ENCODE data around the gene C12orf76. TPM values are rescaled to one million over a fixed set of nuclear protein-coding genes. Genes with fewer than 3 reads are reported as not detected.

Gene C12orf76
- polyA plus RNA-seq, 1 donor (not counting 4 experiments of a cell fraction or from before 2014, with no cell fraction given), result 7.3 TPM

GRCh38 chr12:109995686-109996482, 52.4 kb downstream of the C12orf76 start, which contains the start of gene GIT2:
Gene GIT2, minus strand, starts transcription at chr12:109996368. Its CDS starts 144 bp downstream, at chr12:109996224.
- Histone ChIP-seq H3K4me3 (ENCODE audit: control insufficient read depth in 2 of 3, extremely low read depth in 1 of 3, insufficient read depth in 2 of 3, low read depth in 1 of 3, low read length in 3 of 3) (peak within 1 kb of the TSS; percentile 96 to 99 (median 97)), H3K36me3 (ENCODE audit: control insufficient read depth in 2 of 2, extremely low read depth in 1 of 2, insufficient read depth in 2 of 2, low read length in 2 of 2) (peaks cover 2 to 5% of the 10 kb centered on the region in 2 experiments), H3K79me2 (ENCODE audit: control insufficient read depth, insufficient read depth, low read length) (peaks cover 59% of the 10 kb centered on the region), H3K27ac (ENCODE audit: control insufficient read depth, insufficient read depth, low read length) (peak within 1 kb of the TSS; percentile 69), H3K4me2 (ENCODE audit: control insufficient read depth, extremely low read depth, insufficient read depth, low read depth, low read length) (peak within 1 kb of the TSS; percentile 99), H3K9me1 (ENCODE audit: control insufficient read depth, extremely low read depth, insufficient read depth, low read length) (no peaks in the 10 kb centered on the region), H4K20me1 (ENCODE audit: control insufficient read depth, extremely low read depth, insufficient read depth, low read length) (no peaks in the 10 kb centered on the region), H3K4me1 (ENCODE audit: control insufficient read depth, extremely low read depth, insufficient read depth, low read length) (peaks cover 23% of the 10 kb centered on the region), H3K9me3 (ENCODE audit: control insufficient read depth, low read depth, low read length) (no peaks in the 10 kb centered on the region), H3K27me3 (ENCODE audit: control insufficient read depth, extremely low read depth, insufficient read depth, low read length) (no peaks in the 10 kb centered on the region), H2AFZ (ENCODE audit: control insufficient read depth, low read length) (peak within 1 kb of the TSS; percentile 99), H3K9ac (ENCODE audit: control insufficient read depth, extremely low read depth, insufficient read depth, low read length) (peak within 1 kb of the TSS; percentile 80)
- TF ChIP-seq CTCF (optimal IDR thresholded peaks at IDR 0.05 in 1 of 3, IDR thresholded peaks at IDR 0.05 in 1 of 3, conservative IDR thresholded peaks at IDR 0.05 in 1 of 3; ENCODE audit: extremely low read depth in 1 of 3, insufficient read depth in 2 of 3, low read length in 3 of 3), result no peak
- no peak for TF ChIP-seq EZH2 (IDR thresholded peaks at IDR 0.05; ENCODE audit: low read length)
- dilution Hi-C loops (cut with MboI; ENCODE audit: extremely low pct_ligation_motif_present, low sequenced_read_pairs), result no loop called here
- FAIRE-seq, result peak; percentile 23
- DNase-seq (ENCODE audit: low read depth, low spot score), result peak; percentile 46

- no peaks in the 10 kb centered on the region for H3K9me3 ChIP-seq (ENCODE audit: control insufficient read depth, low read depth, low read length)
- FAIRE-seq (no peak), DNase-seq (ENCODE audit: low read depth, low spot score) (no peak)
- peak overlapping the region; percentile 99 for H2AFZ ChIP-seq (ENCODE audit: control insufficient read depth, low read length)
- H3K9ac ChIP-seq (ENCODE audit: control insufficient read depth, extremely low read depth, insufficient read depth, low read length), result peak overlapping the region; percentile 80
- no peaks in the 10 kb centered on the region for H3K9me1 ChIP-seq (ENCODE audit: control insufficient read depth, extremely low read depth, insufficient read depth, low read length)
- H3K4me1 ChIP-seq (ENCODE audit: control insufficient read depth, extremely low read depth, insufficient read depth, low read length), result peaks cover 22% of the 10 kb centered on the region
- H3K79me2 ChIP-seq (ENCODE audit: control insufficient read depth, insufficient read depth, low read length), result peaks cover 56% of the 10 kb centered on the region
- peak overlapping the region; percentile 99 for H3K4me2 ChIP-seq (ENCODE audit: control insufficient read depth, extremely low read depth, insufficient read depth, low read depth, low read length)
- H3K27ac ChIP-seq (ENCODE audit: control insufficient read depth, insufficient read depth, low read length), result peak overlapping the region; percentile 54
- dilution Hi-C loops (cut with MboI; ENCODE audit: extremely low pct_ligation_motif_present, low sequenced_read_pairs), result no loop called here
- H3K36me3 ChIP-seq (ENCODE audit: control insufficient read depth in 2 of 2, extremely low read depth in 1 of 2, insufficient read depth in 2 of 2, low read length in 2 of 2), result peaks cover 4 to 5% of the 10 kb centered on the region in 2 experiments
- no peaks in the 10 kb centered on the region for H4K20me1 ChIP-seq (ENCODE audit: control insufficient read depth, extremely low read depth, insufficient read depth, low read length)
- peak overlapping the region; percentile 96 to 99 (median 97) for H3K4me3 ChIP-seq (ENCODE audit: control insufficient read depth in 2 of 3, extremely low read depth in 1 of 3, insufficient read depth in 2 of 3, low read depth in 1 of 3, low read length in 3 of 3)
- no peak for TF ChIP-seq CTCF (optimal IDR thresholded peaks at IDR 0.05 in 1 of 3, IDR thresholded peaks at IDR 0.05 in 1 of 3, conservative IDR thresholded peaks at IDR 0.05 in 1 of 3; ENCODE audit: extremely low read depth in 1 of 3, insufficient read depth in 2 of 3, low read length in 3 of 3)
- no peak for TF ChIP-seq EZH2 (IDR thresholded peaks at IDR 0.05; ENCODE audit: low read length)
- H3K27me3 ChIP-seq (ENCODE audit: control insufficient read depth, extremely low read depth, insufficient read depth, low read length), result no peaks in the 10 kb centered on the region
Measured at GRCh38 chr12:109995361-109995685, 53.0 kb downstream of the C12orf76 start.

Data from keratinocyte (primary cell).